ENCODE data around the gene MINDY3.

GRCh38 chr10:15864419-15864818, 4.1 kb upstream of the MINDY3 start:
- TF ChIP-seq, protein P1, sequence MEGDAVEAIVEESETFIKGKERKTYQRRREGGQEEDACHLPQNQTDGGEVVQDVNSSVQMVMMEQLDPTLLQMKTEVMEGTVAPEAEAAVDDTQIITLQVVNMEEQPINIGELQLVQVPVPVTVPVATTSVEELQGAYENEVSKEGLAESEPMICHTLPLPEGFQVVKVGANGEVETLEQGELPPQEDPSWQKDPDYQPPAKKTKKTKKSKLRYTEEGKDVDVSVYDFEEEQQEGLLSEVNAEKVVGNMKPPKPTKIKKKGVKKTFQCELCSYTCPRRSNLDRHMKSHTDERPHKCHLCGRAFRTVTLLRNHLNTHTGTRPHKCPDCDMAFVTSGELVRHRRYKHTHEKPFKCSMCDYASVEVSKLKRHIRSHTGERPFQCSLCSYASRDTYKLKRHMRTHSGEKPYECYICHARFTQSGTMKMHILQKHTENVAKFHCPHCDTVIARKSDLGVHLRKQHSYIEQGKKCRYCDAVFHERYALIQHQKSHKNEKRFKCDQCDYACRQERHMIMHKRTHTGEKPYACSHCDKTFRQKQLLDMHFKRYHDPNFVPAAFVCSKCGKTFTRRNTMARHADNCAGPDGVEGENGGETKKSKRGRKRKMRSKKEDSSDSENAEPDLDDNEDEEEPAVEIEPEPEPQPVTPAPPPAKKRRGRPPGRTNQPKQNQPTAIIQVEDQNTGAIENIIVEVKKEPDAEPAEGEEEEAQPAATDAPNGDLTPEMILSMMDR (IDR thresholded peaks at IDR 0.05; ENCODE audit: borderline replicate concordance, extremely low read depth, low read length, poor library complexity, severe bottlenecking): no peak
- no peak for TF ChIP-seq EZH2 (IDR thresholded peaks at IDR 0.05; ENCODE audit: borderline replicate concordance, low read depth, low read length, severe bottlenecking)
